Mammary epithelial cell (primary cell): ENCODE measurements around the gene VWA2.

Source experiments
- EZH2 ChIP-seq: IDR thresholded peaks from 2 replicates; pipeline ENCODE4 v1.6.1; 2012; ENCODE audit warnings: low read length, inconsistent platforms, borderline replicate concordance
- TF ChIP-seq, protein P1 (sequence below), 2 donors: IDR thresholded peaks in 1 of 2; conservative IDR thresholded peaks in 1 of 2; 2 replicates each; pipeline ENCODE4 v1.5.1; 2011 to 2012; ENCODE audit warnings: inconsistent platforms in 2 of 2, low read length in 2 of 2, mild to moderate bottlenecking in 2 of 2, control low read depth in 1 of 2, low read depth in 1 of 2; ENCODE audit not compliant: insufficient read depth in 1 of 2; ENCODE audit errors: extremely low read depth in 1 of 2

DNA sequence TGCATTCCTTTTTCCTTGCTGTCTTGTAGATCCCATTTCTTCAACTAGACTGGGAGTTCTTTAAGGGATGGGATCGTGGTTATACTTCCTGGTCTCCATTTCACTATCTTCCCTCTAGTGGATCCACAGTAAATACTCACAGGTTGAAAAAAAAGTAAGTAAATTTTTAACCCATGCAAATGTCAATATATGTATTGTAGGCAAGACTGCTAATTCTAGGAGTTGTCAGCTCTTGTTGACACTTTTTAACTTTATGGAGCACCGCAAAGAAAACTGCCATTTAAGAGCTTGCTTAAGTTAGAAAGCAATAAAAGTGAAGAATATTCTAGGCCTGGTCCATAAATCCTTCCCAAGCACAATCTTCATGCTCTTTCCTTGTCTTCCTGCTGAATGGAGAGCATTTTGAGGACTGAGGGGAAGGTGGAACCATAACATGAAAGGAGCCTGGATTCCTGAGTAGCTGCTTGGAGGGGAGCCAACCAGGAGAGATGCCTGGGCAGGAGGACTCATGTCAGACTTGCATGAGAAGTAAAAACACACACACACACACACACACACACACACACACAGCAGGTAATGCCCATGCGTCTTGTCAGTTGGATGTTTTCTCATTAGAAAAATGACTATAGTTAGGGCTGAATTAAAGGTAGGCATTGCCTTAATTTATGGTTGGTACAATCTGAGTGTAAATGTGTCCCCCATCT lies 32.2 kb downstream of the VWA2 start:
- TF ChIP-seq, protein P1, sequence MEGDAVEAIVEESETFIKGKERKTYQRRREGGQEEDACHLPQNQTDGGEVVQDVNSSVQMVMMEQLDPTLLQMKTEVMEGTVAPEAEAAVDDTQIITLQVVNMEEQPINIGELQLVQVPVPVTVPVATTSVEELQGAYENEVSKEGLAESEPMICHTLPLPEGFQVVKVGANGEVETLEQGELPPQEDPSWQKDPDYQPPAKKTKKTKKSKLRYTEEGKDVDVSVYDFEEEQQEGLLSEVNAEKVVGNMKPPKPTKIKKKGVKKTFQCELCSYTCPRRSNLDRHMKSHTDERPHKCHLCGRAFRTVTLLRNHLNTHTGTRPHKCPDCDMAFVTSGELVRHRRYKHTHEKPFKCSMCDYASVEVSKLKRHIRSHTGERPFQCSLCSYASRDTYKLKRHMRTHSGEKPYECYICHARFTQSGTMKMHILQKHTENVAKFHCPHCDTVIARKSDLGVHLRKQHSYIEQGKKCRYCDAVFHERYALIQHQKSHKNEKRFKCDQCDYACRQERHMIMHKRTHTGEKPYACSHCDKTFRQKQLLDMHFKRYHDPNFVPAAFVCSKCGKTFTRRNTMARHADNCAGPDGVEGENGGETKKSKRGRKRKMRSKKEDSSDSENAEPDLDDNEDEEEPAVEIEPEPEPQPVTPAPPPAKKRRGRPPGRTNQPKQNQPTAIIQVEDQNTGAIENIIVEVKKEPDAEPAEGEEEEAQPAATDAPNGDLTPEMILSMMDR (conservative IDR thresholded peaks at IDR 0.05 in 1 of 2, IDR thresholded peaks at IDR 0.05 in 1 of 2; ENCODE audit: extremely low read depth in 1 of 2, insufficient read depth in 1 of 2, low read depth in 1 of 2, low read length in 2 of 2) = no peak
- TF ChIP-seq EZH2 = no peak
